Daoy (cell line): Measurements from ENCODE around the gene EYA4. TPM values are rescaled to one million over a fixed set of nuclear protein-coding genes. Genes with fewer than 3 reads are reported as not detected.

Experiments used
- DNase-seq: peaks from one replicate; pipeline ENCODE4 v3.0.0-alpha.2; 2015; ENCODE audit warnings: low read depth
- total RNA-seq: library from RNA; depleted of rRNA; stranded (reverse); fragments of >200 nt; shearing (Covaris generic); gene quantifications from 2 replicates; pipeline ENCODE4 v1.2.3, GENCODE V29; 2014

The EYA4 gene
- total RNA-seq, 1 experiment from 2014 or later: 14.7 TPM

DNA sequence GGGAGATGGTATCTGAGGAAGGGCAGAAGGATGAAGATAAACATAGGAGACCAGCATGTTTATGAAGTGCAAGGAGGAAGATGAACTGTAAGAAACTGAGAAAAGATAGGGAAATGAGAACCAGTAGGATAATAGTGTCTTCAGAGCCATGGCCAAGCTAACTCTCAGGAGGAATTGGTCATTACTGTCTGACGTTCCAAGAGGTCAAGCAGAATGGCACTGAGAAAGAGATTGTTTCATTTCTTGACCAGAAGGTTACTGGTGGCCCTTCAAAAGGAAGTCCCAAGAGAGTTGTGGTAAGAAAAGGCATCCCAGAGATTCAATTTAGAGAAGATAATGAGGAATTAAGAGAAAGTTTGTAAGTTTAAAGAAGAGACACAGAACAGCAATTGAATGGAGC is 47.5 kb downstream of the EYA4 start:
- no peak for DNase-seq

DNA sequence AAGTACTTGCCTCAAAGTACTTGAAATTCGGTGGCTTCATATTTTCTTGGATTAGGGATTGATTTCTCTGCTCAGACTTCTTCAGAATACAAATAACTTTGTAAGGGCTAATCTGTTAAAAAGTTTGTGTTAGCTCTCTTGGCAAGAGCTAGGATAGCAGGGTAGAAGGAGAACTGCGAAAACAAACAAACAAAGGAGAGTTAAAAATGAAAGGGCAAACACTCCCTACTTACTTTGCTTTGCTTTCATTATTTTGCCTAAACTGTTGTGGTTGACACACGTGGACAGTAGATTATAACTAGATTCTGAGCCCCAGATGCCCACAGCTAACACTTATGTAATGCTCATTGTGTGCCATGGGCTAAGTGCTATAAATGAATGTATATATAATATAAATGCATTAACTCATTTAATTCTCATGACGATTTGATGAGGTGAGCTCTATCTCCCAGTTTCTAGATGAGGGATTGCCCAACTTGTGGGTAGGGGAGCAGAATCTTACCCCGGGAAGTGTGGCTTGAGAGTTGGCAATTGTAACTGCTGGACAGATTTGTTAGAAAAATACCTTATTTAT is 48.7 kb downstream of the EYA4 start:
- DNase-seq: no peak

DNA sequence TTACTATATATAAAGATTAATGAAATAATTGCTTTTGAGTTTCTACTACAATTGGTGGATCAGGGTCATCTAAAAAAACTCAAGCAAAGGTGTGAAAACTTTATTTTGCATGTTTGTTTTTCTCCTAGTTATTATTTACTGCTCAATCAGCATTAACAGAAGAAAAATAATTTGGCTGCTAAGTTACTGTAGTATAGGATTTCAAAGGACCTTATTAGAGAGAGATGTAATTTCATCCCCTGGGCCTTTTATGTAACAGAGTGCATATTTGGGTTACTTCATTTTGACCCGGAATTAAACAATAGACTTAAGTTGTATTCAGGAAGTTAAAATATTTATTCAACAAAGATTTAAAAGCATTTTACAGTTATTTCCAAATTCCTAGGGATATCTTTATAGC is 49.8 kb downstream of the EYA4 start:
- DNase-seq: no peak

DNA sequence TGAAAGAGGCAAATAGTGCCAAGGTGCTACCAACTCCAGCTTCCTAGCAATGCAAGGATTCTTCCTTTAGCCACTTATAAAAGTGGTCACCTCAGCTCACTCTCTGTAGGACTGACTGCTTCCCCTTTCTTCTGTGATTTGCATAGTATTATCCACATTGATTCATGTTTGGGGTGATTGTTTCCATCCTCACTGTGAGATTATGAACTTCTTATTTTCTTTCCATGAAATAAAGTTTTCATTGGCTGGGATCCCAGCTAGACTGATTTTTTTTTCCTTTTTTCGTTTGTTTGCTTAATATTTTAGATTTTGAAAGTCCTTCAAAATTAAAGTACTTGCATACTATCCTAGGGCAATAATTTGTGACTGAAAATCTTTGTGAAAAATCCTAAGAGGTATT is 50.5 kb downstream of the EYA4 start:
- DNase-seq: no peak

DNA sequence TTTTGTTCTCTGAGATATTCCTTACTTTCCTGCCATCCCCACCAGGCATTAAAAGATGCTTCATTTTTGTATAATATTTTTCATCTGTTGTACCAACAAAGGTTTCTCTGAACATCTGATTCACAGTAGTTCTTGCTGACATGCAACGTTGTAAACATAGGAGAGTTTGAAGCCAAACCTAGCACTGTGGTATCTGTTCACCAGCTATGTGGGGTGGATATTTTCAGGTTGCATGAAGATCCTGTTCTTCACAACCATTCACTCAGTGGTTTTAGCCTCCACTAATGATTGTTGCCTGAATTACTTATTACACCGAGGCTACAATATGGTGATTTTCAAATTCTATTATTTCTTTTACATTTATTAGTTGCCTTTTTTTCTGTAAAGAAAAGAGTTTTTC is 56.5 kb downstream of the EYA4 start:
- DNase-seq: no peak

DNA sequence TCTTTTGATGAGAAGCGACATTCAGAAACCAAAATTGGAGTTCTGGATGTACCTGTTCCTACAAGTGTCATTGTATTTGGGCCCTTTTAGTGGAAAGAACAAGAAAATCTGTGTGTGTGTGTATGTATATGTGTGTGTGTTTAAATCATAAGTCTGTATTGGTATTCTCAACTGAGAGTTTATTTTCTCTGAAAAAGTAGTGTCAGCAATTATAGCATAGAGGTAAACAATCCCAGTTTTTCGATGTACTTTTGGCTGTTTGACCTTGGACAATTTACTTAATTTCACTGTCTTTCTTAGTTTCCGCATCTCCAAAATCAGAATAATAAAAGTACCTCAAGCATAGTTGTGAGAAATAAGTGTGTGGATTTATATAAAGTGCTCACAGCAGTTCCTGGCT is 57.2 kb downstream of the EYA4 start:
- DNase-seq: no peak

DNA sequence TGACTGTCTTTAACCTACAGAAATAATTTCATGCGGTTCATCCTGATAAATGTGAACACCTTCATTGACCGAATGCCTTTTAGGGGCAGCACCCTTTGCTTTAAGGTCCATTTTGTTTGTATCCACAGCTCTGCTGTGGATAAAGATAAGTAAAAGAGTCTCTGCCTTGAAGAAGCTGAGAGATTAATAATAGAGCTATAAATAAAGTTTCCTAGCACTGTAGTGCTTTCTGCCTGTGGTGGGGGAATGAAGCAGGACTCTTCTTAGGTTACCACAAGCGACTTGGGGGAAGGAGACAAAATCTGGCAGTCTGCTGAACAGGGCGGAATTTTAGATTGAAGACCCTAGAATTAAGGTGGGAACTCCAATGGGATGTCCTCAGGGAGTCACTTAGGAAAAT is 57.6 kb downstream of the EYA4 start:
- DNase-seq: no peak

DNA sequence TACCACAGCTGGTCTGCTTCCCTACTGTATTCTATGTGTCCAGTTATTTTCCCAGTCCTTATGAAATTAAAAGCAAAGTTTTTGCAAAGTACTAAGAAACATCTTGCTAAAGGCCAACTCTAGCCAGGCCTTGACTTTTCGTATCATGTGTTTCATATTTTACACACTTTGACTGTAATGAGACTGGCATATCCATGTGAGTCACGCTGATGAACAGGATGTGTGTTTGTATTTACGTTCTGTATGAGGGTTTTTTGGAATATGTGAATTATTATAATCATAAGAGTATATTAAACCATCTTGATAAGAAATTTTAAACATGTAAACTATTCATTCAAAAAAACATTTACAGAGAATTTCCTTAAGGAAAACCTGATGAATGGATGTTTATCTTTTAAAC is 59.7 kb downstream of the EYA4 start:
- no peak for DNase-seq

DNA sequence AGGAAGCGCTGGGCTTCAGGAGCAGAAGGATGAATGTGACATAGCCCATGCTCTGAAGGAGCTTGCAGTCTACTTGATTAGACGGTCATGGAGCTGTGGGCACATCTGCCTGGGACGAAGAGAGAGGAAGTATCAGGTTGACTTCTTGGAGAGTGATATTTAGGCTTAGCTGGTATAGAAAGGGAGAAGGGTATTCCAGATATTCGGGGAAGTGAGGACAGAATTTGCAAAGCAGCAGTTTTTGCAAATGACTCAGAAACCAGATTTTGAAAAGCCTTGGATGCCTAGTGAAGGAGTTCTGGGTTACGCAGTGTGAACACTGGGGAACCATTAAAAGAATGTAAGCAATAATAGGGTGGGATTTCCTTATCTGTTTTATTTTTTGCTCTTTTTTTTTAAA is 60.7 kb downstream of the EYA4 start:
- no peak for DNase-seq

DNA sequence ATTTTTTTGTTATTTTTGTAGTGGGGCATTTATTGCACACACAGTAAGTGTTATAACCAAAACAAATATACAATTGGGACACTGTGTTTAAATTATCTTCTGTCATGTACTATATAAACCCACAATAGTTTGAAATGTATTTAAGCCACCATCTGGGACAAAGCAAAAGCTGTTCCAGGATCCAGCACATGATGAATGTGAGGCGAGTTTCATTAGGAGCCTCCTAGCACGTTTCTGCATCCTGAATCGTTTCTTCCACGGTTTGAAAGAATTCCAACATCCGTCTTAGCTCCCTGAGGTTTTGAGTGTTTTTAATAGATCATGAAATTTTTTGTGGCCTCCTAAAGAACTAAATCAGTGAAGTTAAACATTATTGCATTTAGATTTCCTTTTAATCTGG is 65.8 kb downstream of the EYA4 start:
- DNase-seq: no peak

DNA sequence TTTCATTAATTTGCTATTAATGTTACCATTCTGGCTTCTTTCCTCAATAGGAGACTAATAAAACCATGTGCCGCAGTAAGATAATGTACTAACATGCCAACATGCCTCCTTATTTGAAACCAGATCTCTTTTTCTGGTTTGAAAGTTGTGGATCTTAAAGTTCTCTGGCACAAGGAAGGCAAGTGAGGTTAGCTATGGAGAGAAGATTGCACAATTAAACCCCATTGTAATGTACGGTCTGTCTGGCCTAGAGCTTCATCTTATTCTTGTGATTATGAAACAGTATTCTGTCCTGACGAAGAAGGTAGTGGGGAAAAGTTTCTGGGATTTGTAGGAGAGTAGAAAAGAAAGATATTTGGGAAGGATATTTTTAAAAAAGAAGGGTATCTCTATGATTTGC is 68.4 kb downstream of the EYA4 start:
- DNase-seq: no peak

DNA sequence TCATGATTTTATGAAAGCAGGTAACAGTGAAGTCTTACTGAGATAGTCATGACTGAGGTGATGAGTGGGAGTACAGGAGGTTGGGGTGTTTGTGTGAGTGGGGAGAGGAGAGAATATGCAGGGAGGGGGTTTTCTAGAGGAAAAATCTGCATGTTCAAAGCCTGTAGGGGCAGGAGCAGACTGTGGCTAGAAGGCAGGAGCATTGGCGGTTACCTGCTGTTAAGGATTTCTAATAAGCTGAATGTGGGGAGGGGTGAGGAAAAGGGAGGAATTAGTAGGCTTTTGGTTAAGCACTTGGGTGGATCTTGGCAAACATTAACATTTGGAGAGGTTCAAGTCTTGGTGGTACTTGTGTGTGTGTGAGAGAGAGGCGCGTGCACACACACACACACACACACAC is 70.8 kb downstream of the EYA4 start:
- DNase-seq: no peak

DNA sequence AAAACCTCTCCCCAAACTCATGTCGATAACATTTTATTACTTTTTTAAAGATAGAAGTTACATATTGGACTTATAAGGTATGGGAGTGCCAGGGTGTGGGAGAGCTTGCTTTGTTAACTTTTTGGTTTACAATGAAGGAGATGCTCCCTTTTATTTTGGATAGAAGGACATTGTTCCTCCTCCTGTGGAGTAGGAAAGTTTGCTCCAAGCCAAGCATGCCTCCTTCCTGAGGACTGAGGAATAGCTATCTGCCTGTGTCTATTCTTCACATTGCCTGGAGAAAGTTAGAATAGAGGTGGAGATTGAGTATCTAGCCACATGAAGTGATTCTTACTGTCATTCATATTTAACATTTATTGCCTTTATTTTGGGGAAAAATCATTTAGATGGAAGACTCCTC is 71.9 kb downstream of the EYA4 start:
- no peak for DNase-seq

DNA sequence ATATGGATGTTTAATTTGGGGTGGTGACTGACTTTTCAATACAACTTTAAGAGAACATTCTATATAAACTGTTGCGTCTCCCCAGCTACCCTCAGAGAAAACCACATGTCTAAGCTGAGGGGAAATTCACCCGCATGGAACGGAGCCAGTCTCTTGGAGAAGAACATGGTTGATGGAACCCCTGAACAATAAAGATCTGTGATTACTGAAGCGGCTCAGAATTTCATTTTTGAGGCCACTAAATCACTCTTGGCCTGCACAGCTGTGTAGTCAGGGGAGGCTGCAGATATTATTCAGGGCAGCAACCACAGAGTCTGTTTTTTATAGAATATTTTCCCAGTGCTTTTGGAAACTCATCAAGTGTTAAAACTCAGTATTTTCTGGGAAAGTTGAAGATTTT is 73.8 kb downstream of the EYA4 start:
- DNase-seq: peak; percentile 29

DNA sequence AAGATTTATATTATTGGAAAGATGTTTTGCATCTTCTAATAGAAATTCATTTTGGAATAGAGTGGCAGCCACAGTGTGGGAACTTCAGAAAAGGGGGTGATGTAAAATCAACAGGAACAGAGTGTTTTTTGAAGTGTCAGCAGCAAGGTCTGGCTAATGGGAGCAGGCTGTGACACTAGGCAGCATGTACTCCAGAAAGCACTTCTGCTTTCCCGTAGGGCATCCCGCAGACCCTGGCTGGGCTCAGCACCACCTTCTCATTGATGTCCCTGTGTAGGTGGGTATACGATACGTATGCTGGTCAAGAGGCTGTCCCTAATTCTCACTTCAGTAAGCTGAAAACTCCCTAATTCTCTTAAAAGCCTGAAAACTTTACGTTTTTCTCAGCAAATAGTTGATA is 74.7 kb downstream of the EYA4 start:
- DNase-seq: no peak

DNA sequence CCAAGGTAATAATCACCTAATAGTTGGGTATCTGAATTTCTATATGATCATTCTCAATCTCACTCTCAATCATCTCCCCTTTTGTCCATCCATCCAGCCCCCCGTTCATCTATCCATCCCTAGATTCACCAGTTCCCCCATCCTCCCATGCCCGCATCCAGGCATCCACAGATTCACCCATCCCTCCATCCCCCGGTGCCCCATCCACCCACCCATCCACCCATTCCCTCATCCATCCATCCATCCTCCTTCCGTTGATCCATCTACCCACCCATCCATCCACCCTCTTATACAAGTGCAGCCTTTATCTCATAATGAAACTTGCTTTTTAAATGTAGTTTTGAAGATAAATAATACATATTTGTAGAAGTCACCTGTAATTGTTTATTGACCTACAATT is 76.5 kb downstream of the EYA4 start:
- DNase-seq: no peak

DNA sequence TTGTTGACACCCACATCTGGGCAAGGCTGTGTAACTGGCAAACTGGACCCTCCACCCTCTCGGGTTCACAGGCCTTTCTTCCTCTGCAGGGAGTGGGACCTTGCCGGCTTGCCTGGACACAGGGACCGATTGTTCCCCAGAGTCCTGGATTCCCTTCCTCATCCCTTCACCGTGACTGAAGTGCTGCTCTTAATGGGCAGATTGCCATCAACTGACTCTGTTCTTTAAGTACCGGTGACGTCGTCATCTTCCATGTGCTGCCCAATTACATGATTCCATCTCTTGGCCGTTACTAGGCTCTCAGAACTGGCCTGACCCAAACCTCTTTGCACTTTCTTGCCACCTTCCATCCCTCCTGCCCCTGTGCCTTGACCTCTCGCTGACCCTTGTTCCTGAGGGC is 85.4 kb downstream of the EYA4 start:
- no peak for DNase-seq

DNA sequence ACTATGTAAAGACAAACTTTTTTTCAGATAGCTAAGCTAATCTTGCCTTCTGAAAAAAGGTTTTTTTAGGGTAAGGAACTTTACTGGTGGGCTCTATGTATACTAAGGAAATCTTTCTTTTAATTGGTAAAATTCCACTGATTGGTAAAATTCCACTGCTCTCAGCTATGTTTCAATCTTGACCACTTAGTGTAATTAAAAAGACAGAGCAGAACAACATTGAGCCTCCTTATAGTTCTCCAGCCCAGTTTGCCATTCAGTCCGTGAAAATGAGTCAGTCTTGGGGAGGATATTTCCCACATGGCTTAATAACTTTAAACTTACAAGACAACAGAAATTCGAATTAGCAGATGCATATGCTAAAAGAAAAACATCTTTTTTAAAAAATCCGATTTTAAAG is 92.7 kb downstream of the EYA4 start:
- DNase-seq: no peak

DNA sequence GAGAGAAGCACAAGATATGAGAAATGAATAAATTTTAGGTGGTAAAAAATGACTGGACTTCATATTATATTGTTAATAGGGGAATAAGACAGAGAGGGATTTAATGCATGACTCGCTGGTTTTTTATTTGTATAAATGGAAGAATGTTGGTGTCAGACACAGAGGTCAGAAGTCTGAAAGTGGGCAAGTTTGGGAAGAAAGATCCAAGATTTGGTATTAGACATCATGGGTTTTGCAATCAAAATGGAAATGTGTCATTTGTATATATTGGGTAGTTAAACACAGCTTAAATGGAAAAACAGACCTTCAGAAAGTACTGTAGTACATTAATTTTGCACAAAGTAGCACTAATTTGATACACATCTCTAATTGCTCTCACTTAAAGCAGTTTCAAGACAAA is 96.2 kb downstream of the EYA4 start:
- no peak for DNase-seq

DNA sequence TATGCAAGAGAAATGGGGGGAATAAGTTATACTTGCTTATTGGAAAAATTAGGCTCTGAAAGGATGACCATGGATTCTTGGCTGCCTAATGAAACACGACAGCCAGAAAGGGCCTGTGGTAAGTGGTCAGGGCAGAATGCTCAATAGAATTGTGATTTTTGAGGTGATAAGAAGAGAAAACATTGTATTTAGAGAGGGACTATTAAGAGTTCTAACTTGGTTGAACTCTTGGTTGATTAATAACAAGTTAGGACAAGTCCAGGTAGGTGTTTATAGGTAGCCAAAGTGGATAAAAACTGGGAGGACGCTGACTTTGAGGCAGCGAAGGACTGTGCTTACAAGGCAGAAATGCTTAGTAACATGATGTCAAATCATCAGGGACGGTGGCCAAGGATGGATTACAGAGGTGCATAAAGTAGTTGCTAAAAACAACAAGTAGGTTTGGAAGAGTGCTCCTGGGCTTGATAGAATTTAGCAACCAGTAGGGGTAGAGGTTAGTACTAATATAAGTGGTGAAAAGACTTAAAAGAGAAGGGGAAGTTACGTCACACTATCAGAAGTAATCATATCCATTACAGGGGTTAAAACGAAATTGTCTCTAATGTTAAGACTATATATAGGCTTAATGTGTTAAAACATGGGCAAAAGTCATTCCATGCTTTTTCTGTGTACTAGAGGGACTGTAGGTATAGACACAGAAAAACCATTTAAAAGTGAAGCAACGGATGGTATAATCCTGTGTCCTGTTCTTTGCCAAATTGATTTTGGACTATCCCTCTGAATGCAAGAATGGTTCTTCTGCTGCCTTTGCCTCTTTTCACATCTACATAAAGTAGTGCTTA is 98.6 kb downstream of the EYA4 start:
- no peak for DNase-seq

DNA sequence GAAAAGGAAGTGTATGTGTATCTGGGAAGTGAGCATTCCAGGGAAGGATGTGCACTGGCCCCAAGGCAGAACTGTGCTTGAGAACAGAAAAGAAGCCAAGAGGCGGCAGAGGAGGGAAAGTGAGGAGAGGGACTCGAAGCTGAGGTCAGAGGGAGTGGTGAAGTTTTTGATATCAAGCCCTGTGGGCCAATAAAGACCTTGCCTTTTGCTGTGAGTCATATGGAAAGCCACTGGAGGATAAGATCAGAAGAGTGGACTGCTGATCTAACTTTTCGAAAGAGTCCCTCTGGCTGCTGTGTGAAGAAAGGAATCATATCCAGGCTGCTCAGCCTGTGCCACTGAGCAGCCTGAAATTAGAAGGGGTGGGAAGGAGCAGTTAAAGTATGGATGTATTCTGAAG is 99.4 kb downstream of the EYA4 start:
- peak; percentile 88 for DNase-seq

DNA sequence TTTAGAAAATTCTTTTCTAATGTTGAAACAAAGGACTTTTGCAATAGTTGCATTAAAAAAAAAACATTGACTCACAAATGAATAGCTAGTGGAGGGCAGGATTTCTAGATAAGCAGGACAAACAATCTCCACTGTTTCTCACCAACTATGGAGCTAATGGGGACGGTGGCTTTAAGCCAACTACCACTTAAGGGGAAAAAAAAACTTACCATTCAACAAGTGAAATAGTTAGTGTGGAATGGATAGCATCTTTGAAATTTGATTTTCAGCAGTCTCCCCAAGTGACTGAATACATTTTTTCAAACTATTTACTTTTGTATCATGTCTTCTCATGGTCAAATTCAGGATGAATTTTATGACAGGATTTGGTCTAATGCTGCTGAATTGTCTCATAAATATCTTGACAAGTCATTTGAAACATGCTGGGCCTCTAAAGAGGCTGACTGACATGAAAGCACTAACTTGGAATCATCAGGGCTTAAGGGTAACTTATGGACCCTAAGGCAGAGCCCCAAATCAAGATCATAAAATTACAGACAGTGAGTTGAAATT is 100.5 kb downstream of the EYA4 start:
- peak; percentile 91 for DNase-seq

DNA sequence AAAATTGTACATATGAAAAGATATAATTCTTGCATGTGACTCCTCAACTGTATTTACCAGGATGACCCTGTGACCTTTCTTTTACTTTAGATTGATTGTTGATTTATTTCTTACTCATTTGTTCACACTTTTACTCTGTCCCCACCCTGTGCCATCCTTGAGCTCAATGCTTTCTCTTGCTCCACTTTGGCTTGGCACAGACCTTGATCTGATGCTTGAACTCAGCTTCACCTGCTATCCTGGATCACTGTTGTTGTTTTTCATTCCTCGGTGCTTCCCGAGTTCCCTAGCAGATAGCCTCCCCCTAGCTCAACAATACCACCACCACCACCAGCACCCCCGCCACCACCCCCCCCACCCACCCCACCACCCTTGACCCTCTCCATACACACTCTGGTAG is 102.1 kb downstream of the EYA4 start:
- DNase-seq: no peak

DNA sequence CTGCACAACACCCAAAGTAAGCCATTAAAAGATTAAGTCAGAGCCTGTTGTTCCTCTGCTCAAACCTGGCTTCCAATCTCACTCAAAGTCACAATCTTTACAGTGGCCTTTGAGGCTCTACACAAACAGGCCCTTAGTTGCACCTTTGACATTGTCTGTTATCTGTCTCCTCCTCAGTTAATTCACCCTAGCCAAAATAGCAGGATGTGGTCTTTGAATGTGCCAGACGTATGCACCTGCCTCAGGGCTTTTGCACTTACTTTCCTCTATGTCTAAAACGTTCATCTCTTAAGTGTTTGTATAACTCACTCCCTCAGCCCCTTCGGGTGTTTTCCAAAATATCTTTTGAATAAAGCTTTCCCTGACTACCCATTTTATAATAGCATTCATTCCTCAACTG is 107.7 kb downstream of the EYA4 start:
- no peak for DNase-seq
